ENCODE data around the gene SERPINB5.
A peak's percentile ranks its signal among the peaks of the same experiment; 100 is the strongest.
"Not testable (repeated sequence)": the region's sequence is repeated elsewhere in the genome, so short reads cannot be mapped to it uniquely, and the experiment has no call there.

The SERPINB5 gene, protein sequence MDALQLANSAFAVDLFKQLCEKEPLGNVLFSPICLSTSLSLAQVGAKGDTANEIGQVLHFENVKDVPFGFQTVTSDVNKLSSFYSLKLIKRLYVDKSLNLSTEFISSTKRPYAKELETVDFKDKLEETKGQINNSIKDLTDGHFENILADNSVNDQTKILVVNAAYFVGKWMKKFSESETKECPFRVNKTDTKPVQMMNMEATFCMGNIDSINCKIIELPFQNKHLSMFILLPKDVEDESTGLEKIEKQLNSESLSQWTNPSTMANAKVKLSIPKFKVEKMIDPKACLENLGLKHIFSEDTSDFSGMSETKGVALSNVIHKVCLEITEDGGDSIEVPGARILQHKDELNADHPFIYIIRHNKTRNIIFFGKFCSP

GRCh38 chr18:63476668-63477067, at the start of gene SERPINB5:
SERPINB5 (plus strand) TSS chr18:63476958; CDS start chr18:63484429, 7,471 bp downstream.
- peak; percentile 92 for DNase-seq

DNA sequence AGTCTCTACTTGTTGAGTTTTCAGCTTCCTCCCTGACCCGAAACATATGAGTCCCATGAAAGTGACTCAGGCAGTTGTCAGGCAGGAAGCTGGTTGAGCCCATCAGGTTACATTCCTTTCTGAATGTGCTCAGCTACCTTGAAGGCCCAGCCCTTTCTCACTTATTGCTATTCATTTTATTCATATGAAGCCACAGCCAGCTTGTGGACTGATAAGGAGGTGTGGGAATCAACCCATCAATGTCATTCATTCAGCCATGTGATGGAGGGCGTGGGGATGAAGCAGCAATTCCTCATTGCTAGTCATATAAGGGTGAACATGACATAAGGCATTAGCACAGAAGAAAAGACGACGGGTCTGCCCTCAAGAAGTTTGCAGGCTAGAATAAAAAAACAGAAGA, 49.2 kb upstream of the SERPINB5 start:
- no peak for DNase-seq

GRCh38 chr18:63430526-63430925, 46.2 kb upstream of the SERPINB5 start:
- no peak for DNase-seq

GRCh38 chr18:63431180-63431579, 45.6 kb upstream of the SERPINB5 start:
- no peak for DNase-seq

DNA sequence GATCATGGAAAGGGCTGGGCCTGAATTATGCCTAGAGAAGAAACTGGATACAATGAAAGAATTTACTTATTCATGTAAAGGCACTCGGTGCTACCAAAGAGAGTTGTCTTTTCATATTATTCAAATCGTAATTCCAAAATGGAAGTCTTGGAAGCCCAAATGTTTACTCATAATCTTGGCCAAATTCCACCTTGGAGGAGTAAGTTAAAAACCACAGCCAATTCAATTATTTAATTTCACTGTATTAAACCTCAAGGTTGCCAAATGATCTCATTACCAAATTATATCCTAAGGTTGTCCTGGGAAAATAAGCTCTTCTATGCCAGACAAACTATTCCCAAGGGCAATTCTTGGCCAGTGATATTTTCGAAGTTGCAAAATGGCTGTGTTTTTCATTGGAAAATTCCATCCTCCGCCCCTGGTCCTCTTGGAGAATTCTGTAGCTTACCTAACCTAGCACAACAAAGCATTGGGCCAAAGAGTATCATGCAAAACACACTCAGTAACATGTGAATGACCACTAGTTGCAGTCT, 43.4 kb upstream of the SERPINB5 start:
- DNase-seq, result no peak

GRCh38 chr18:63438181-63438580, 38.6 kb upstream of the SERPINB5 start:
- DNase-seq, result no peak

DNA sequence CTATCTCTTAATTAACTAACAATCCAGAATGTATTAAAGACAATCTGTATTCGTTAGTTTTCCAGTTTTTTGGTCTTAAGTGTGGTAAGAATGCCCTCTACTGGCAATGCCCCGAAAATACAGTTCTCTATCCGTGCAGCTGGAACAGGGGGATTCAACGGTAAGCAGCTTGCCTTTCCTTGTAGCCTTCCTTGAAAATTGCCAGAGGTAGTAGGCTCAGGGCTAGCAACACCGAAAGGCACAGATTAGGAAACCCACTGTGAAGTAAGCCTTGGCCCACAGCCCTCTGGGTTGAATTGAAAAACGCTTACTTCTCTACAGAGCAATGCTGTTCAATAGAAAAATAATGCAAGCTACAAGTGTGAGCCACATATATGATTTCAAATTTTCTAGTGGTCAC, 37.4 kb upstream of the SERPINB5 start:
- peak; percentile 67 for DNase-seq

DNA sequence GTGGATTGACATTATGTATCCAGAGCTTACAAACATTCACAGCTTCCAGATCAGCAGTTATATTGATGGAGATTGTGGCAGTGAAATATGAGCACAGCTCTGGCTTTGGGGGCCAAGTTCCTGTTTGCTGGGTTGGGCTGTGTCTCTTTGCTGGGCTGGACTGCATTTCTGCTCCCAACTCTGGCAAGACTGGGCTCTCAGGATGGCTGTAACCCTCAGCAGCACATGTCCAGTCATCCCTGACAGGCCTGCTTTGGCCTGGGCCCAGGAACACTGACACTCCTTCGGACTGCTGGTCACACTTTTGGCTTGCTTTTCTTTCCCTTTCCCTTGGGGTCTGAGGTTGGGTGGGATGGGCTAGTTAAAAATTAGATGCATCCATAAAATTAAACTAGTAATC, 36.5 kb upstream of the SERPINB5 start:
- no peak for DNase-seq

DNA sequence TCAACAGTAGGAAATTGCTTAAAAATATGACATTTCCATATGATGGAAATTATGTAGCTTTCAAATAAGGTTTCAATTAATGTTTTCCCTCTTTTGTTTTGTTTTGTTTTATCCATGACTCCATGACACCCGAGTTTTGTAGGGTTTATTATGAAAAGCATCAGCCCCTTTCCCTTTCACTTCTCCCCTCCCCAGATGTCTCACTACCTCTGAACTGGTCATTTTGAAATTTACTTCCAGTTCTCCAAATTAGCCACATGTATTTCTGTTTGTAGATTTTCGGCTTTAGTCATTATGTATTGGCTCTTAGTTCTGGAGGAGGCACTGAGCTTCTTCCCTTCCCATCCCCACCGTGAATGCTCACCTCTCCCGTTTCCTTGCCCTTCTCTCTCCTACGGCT, 35.9 kb upstream of the SERPINB5 start:
- DNase-seq, result no peak

DNA sequence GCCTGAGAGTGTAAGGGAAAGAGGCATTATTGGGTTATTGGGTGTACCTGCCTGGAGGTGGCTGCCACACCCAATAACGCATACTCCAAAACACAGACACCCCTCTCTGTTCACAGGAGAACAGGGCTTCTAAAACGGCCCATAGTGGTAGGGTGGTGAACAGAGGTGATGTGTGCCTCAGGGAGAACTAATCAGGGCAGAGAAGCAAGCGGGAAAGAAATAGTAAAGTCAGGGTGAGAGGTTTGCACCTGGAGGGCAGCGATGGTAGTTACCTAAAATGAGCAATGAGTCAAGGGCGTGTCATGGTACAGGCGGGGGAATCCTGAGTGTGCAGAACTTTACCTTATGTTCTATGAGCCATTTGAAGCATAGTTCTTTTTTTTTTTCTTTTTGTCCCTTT, 32.9 kb upstream of the SERPINB5 start:
- no peak for DNase-seq

GRCh38 chr18:63444580-63444979, 32.2 kb upstream of the SERPINB5 start:
- DNase-seq, result no peak

- no peak for DNase-seq
Observed at GRCh38 chr18:63445037-63445436, 31.7 kb upstream of the SERPINB5 start.

DNA sequence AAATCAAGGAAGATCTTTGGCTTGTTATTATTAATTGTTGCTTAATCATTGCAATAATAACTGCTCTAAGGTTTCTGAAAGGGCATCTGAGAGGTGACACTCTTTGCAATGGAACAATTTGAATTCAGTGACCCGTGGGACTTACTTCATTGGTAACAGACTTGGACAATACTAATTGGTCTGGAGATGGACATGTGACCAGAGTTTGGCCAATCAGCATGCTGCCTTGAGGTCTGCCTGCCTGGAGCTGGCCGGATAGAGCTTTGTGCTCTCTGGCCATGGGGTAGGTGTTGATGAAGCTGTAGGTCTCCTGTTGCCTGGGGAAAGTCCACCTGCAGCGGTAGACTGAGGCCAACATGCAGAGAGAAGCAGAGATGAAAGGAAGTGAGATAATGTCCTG, 30.5 kb upstream of the SERPINB5 start:
- DNase-seq, result no peak

DNA sequence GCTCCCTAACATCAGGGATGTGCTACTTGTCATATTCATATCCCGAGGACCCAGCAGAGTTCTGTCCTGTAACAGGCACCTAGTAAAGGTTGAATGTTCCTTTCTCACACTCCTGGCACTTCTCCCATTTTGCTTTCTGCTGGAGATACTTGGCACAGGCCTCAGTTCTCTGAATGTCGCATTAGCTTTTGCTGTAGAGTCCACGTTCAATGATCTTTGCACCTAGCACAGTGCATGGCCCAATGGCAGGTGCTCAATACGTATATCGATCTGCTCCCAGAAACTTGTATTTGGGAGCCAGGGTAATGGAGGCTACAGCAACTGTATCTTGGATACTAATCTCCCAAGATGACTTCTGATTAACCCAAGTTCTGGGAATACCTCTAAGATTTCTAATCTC, 29.7 kb upstream of the SERPINB5 start:
- DNase-seq, result no peak

DNA sequence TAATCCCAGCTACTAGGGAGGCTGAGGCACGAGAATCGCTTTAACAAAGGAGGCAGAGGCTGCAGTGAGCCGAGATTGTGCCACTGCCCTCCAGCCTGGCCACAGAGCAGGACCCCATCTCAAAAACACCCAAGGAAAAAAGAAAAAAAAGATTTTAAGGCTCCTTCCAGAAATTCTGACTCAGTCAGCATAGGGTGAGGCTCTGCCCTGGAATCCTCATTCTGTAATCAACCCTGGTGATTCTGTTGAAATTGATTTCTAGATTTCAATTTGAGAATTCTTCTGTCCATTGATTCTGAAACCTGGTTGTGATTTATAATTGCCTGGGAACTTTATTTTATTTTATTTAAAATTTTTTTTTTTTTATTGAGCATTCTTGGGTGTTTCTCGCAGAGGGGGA, 27.3 kb upstream of the SERPINB5 start:
- no peak for DNase-seq

- DNase-seq, result peak; percentile 11
Observed at GRCh38 chr18:63451799-63452660, 24.7 kb upstream of the SERPINB5 start.

DNA sequence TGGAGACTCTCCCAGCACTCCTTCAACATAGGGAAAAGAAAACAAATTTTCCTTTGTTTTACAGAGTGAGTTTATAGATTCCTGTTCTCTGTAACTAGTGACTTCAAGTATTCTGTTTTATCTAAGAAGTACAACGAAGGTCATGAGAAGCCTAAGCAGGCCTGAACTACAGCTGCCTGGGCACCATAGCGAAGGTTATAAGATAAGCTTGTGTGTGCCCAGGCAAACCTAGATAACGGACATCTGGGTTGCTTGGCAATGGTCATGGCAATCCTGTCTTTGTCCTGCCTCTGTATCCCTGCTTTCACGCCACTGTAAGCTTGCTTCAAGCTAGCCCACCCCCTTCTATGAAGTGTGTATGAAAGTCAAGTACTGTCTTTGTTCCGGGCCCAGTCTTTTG, 24.0 kb upstream of the SERPINB5 start:
- not testable (repeated sequence) for DNase-seq

DNA sequence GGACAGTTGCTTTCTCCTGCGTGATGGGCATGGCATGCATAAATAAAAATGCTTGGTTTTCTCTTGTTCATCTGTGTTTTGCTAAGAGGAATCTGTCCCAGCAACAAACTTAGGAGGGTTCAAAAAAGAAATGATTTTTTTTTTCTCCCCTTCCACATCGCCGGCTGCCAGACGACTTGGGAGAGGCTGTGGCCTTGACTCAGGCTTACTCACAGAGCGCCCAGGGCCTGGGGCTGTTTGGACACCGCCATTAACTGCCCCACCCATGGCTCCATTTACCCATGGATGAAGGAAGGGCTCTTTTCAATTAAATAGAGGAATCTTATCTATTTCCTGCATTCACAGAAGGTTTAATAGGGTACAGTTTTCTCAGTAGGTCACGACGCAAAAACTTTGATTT, 22.3 kb upstream of the SERPINB5 start:
- no peak for DNase-seq

DNA sequence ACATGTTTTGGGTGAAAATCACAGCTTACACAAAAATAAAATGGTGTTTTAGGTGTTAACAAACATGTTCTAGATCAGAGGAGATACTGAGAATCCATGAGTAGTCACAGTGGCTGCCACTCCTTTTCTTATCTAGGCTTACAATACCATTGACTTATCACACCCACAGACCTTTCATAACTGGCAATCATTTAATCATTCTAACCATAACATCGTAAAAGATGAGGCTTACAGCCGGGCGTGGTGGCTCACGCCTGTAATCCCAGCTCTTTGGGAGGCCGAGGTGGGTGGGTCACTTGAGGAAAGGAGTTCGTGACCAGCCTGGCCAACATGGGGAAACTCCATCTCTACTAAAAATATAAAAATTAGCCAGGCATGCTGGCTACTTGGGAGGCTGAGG, 18.8 kb upstream of the SERPINB5 start:
- DNase-seq, result no peak

DNA sequence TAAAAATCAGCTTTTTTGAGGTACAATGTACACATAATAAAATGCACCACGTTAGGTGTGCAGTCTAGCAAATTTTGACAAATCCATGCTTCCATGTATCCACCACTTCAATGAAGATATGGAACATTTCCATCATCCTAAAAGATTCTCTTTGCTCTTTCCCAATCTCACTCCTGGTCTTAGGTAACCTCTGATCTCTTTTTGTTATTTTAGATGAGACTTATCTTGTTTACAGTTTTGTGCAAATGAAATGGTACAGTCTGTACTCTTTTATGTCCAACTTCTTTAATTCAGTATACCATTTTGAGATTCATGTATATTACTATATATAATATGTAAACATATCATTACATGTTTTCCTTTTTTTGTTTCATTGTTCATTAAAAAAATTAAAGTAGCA, 16.3 kb upstream of the SERPINB5 start:
- no peak for DNase-seq

DNA sequence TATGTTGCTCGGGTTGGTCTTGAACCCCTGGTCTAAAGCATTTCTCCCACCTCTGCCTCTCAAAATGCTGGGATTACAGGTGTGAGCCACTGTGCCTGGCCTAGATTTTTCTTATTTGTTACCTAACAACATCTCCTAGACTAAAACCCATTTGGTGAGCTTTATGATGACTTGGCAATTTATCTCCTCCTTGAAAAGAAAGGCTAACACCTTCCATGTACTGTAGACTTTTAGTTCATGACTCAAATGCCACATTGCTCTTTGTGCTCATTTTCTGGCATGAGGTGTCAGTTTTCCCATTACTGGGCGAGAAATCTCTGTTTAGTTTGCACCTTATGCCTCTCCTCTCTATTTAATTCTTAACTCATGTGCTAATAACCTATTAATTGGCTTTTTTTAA, 12.3 kb upstream of the SERPINB5 start:
- DNase-seq, result no peak

- DNase-seq, result no peak
Observed at GRCh38 chr18:63465059-63465458, 11.7 kb upstream of the SERPINB5 start.

- no peak for DNase-seq
Observed at GRCh38 chr18:63467699-63468098, 9.1 kb upstream of the SERPINB5 start.

GRCh38 chr18:63468575-63468974, 8.2 kb upstream of the SERPINB5 start:
- no peak for DNase-seq
